ENCODE measurements around the gene RCSD1. TPM values are rescaled to one million over a fixed set of nuclear protein-coding genes. Genes with fewer than 3 reads are reported as not detected.
A peak's percentile ranks its signal among the peaks of the same experiment; 100 is the strongest.

Gene RCSD1
- total RNA-seq, 4 donors from 2014 or later, result 16.8 to 19.0 (median 18.5) TPM

- intact Hi-C loops (cut with DNase I), result no loop called here
- Histone ChIP-seq H3K4me3 (peak overlapping the region; percentile 65 to 84 (median 71)), H3K4me1 (peaks cover 58 to 78% (median 70%) of the 10 kb centered on the region in 4 donors), H3K27me3 (no peaks in the 10 kb centered on the region), H3K36me3 (no peaks in the 10 kb centered on the region), H3K27ac (replicated peaks in 1 of 4) (peak overlapping the region; percentile 76 to 85 (median 82)), H3K9me3 (no peaks in the 10 kb centered on the region)
- WGBS, result 68% methylated on average over 3 of the region's 3 CpGs
- DNase-seq (ENCODE audit: extremely low spot score), result no peak
- TF ChIP-seq CTCF (IDR thresholded peaks at IDR 0.05) (no peak), EP300 (IDR thresholded peaks at IDR 0.05) (no peak), POLR2A (IDR thresholded peaks at IDR 0.05; ENCODE audit: low read depth) (no peak), POLR2AphosphoS5 (IDR thresholded peaks at IDR 0.05) (no peak)
Measured at GRCh38 chr1:167631386-167631935, 1.4 kb downstream of the RCSD1 start.

GRCh38 chr1:167631936-167632614 lies 2.0 kb downstream of the RCSD1 start:
- 16% methylated on average over 1 of the region's 4 CpGs for WGBS
- Histone ChIP-seq H3K9me3 (no peaks in the 10 kb centered on the region), H3K36me3 (no peaks in the 10 kb centered on the region), H3K27me3 (no peaks in the 10 kb centered on the region), H3K4me3 (peak overlapping the region; percentile 65 to 84 (median 71)), H3K4me1 (peaks cover 64 to 82% (median 71%) of the 10 kb centered on the region in 4 donors), H3K27ac (replicated peaks in 1 of 4) (peak overlapping the region; percentile 76 to 85 (median 82))
- intact Hi-C loops (cut with DNase I), result no loop called here
- no peak for TF ChIP-seq CTCF (IDR thresholded peaks at IDR 0.05)
- TF ChIP-seq POLR2A (IDR thresholded peaks at IDR 0.05; ENCODE audit: low read depth), result no peak
- no peak for TF ChIP-seq POLR2AphosphoS5 (IDR thresholded peaks at IDR 0.05)
- no peak for TF ChIP-seq EP300 (IDR thresholded peaks at IDR 0.05)
- DNase-seq (ENCODE audit: extremely low spot score), result no peak

DNA sequence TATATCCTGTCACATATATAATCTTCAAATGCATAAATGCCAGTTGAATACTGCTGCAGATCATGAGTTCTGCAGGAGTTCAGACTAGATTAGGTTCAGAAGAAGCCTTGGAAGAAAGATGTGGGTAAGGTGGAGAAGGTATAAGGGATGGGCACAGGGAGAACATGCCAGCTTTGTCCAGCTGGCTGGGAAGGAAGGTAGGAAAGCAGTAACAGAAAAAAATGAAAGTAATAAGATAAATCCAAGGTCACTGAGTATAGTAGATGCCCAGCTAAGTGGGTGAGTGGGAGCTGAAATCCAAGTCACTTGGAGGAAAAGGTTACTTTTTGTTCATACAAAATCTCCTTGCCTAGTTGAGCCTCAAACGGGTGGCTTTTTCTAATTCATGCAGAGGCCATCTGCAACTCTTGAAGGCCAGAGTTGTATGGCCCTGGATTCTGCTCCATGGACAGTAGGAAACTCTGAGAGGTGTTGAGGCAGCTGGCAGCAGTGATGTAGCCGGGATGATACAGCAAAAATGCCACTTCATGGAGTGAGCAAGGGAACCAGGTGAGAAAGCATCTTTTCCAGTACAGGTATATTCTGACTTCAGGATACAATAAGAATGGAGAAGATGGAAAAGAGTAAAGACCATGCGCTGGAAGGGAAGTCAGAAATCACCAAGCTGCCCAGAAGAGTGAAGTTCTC lies 3.4 kb downstream of the RCSD1 start:
- Histone ChIP-seq H3K36me3 (no peaks in the 10 kb centered on the region), H3K4me1 (peaks cover 59 to 80% (median 69%) of the 10 kb centered on the region in 4 donors), H3K9me3 (no peaks in the 10 kb centered on the region), H3K27ac (replicated peaks in 1 of 4) (peak overlapping the region in 2 of 4 donors; percentile 1 to 2), H3K4me3 (no peak overlapping the region), H3K27me3 (no peaks in the 10 kb centered on the region)
- 98% methylated on average over 3 of the region's 3 CpGs for WGBS
- intact Hi-C loops (cut with DNase I), result no loop called here
- no peak for DNase-seq (ENCODE audit: extremely low spot score)
- no peak for TF ChIP-seq EP300 (IDR thresholded peaks at IDR 0.05)
- no peak for TF ChIP-seq POLR2AphosphoS5 (IDR thresholded peaks at IDR 0.05)
- TF ChIP-seq CTCF (IDR thresholded peaks at IDR 0.05), result no peak
- TF ChIP-seq POLR2A (IDR thresholded peaks at IDR 0.05; ENCODE audit: low read depth), result no peak

- no peaks in the 10 kb centered on the region for H3K9me3 ChIP-seq
- WGBS, result 87% methylated on average over 2 of the region's 2 CpGs
- no peak overlapping the region for H3K4me3 ChIP-seq
- TF ChIP-seq CTCF (IDR thresholded peaks at IDR 0.05) (no peak), POLR2A (IDR thresholded peaks at IDR 0.05; ENCODE audit: low read depth) (no peak), EP300 (IDR thresholded peaks at IDR 0.05) (no peak), POLR2AphosphoS5 (IDR thresholded peaks at IDR 0.05) (no peak)
- H3K4me1 ChIP-seq, result peaks cover 53 to 74% (median 60%) of the 10 kb centered on the region in 4 donors
- H3K36me3 ChIP-seq, result no peaks in the 10 kb centered on the region
- no peaks in the 10 kb centered on the region for H3K27me3 ChIP-seq
- no peak for DNase-seq (ENCODE audit: extremely low spot score)
- intact Hi-C loops (cut with DNase I), result no loop called here
- H3K27ac ChIP-seq (replicated peaks in 1 of 4), result peak overlapping the region in 1 of 4 donors; percentile 52
Measured at GRCh38 chr1:167634435-167634834, 4.4 kb downstream of the RCSD1 start.
